Sigmoid colon (tissue), 4 donors: ENCODE data around the gene SRSF7.

Source experiments
- CTCF ChIP-seq, 4 experiments: fragments of 450-650 bp in 3 of 4; fragments of 200-600 bp in 1 of 4; IDR thresholded peaks; one replicate each; pipeline ENCODE4 v1.5.1; 2016 to 2019; ENCODE audit warnings: antibody characterized with exemption in 4 of 4, mild to moderate bottlenecking in 3 of 4, moderate library complexity in 2 of 4
- POLR2AphosphoS5 ChIP-seq, 4 donors: sonication (generic); formaldehyde crosslinking; IDR thresholded peaks; one replicate each; pipeline ENCODE4 v1.6.1; 2017; ENCODE audit warnings: antibody characterized with exemption in 4 of 4

DNA sequence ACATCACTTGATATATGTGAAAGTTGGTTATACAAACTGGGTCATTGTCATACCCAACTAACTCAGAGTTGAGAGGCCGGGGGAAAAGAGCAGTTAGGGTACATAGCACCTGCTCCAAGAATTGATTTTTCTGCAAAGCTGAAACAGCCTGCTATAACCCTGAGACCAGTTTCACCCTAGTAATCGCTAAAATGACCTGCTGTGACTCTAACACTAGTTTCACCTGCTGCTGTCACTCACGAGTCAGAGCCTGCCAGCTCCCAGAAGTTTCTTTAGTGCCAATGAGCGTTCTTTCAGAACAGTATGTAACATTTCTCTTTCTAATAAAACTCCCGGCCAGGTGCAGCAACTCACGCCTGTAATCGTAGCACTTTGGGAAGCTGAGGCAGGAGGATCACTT, 28.0 kb downstream of the SRSF7 start:
- TF ChIP-seq CTCF (IDR thresholded peaks at IDR 0.05) (no peak), POLR2AphosphoS5 (IDR thresholded peaks at IDR 0.05) (no peak)
